Mesothelial cell of epicardium (in vitro differentiated cells): Measurements from ENCODE around the gene RBMS3. TPM values are rescaled to one million over a fixed set of nuclear protein-coding genes. Genes with fewer than 3 reads are reported as not detected.
A peak's percentile ranks its signal among the peaks of the same experiment; 100 is the strongest.

Source experiments
- DNase-seq, 2 experiments: peaks; one replicate each; pipeline ENCODE4 v3.0.0; 2021; ENCODE audit warnings: low spot score in 2 of 2; ENCODE audit not compliant: unreplicated experiment in 2 of 2
- H3K27ac Mint-ChIP-seq: 2 replicates; pipeline ENCODE4 v1.8.0; 2021; ENCODE audit warnings: mixed read lengths
- H3K27me3 Mint-ChIP-seq: 2 replicates; pipeline ENCODE4 v1.8.0; 2021; ENCODE audit warnings: low read depth, mixed read lengths
- H3K36me3 Mint-ChIP-seq: 2 replicates; pipeline ENCODE4 v1.8.0; 2021; ENCODE audit warnings: mixed read lengths
- H3K4me1 Mint-ChIP-seq: 2 replicates; pipeline ENCODE4 v1.8.0; 2021; ENCODE audit warnings: mixed read lengths
- H3K4me3 Mint-ChIP-seq: 2 replicates; pipeline ENCODE4 v1.8.0; 2021; ENCODE audit warnings: mild to moderate bottlenecking, moderate library complexity, mixed read lengths
- H3K9me3 Mint-ChIP-seq: 2 replicates; pipeline ENCODE4 v1.8.0; 2021; ENCODE audit warnings: mixed read lengths
- CTCF ChIP-seq: fragments of 200-600 bp; sonication (generic); IDR thresholded peaks from one replicate; pipeline ENCODE4 v1.5.0; 2021; ENCODE audit warnings: antibody characterized with exemption; ENCODE audit not compliant: unreplicated experiment
- total RNA-seq: library from RNA; stranded (reverse); gene quantifications from 3 replicates; pipeline ENCODE4 v1.2.1, GENCODE V29; 2021

RBMS3 gene
- total RNA-seq, 1 donor from 2014 or later = 42.5 TPM

GRCh38 chr3:29339016-29339833 lies 58.4 kb downstream of the RBMS3 start:
- DNase-seq = no peak
- no peak for TF ChIP-seq CTCF
- H3K4me3 Mint-ChIP-seq = no peak overlapping the region
- no peaks in the 10 kb centered on the region for H3K36me3 Mint-ChIP-seq
- no peaks in the 10 kb centered on the region for H3K27me3 Mint-ChIP-seq
- H3K4me1 Mint-ChIP-seq = peaks cover 44% of the 10 kb centered on the region
- H3K9me3 Mint-ChIP-seq = no peaks in the 10 kb centered on the region
- peak overlapping the region; percentile 75 for H3K27ac Mint-ChIP-seq

GRCh38 chr3:29344154-29344553 lies 63.3 kb downstream of the RBMS3 start:
- TF ChIP-seq CTCF = no peak
- no peak overlapping the region for H3K27ac Mint-ChIP-seq
- DNase-seq = no peak
- H3K9me3 Mint-ChIP-seq = no peaks in the 10 kb centered on the region
- no peak overlapping the region for H3K4me3 Mint-ChIP-seq
- peaks cover 33% of the 10 kb centered on the region for H3K4me1 Mint-ChIP-seq
- no peaks in the 10 kb centered on the region for H3K27me3 Mint-ChIP-seq
- H3K36me3 Mint-ChIP-seq = no peaks in the 10 kb centered on the region

GRCh38 chr3:29344935-29345334 lies 64.1 kb downstream of the RBMS3 start:
- no peak for DNase-seq
- TF ChIP-seq CTCF = no peak
- no peaks in the 10 kb centered on the region for H3K36me3 Mint-ChIP-seq
- H3K9me3 Mint-ChIP-seq = no peaks in the 10 kb centered on the region
- H3K4me3 Mint-ChIP-seq = no peak overlapping the region
- H3K27ac Mint-ChIP-seq = no peak overlapping the region
- peaks cover 25% of the 10 kb centered on the region for H3K4me1 Mint-ChIP-seq
- no peaks in the 10 kb centered on the region for H3K27me3 Mint-ChIP-seq

GRCh38 chr3:29345516-29346300 lies 64.8 kb downstream of the RBMS3 start:
- no peak for DNase-seq
- Mint-ChIP-seq H3K9me3 (no peaks in the 10 kb centered on the region), H3K27me3 (no peaks in the 10 kb centered on the region), H3K4me1 (peaks cover 20% of the 10 kb centered on the region), H3K36me3 (no peaks in the 10 kb centered on the region), H3K4me3 (no peak overlapping the region), H3K27ac (no peak overlapping the region)
- no peak for TF ChIP-seq CTCF

GRCh38 chr3:29346828-29347227 lies 66.0 kb downstream of the RBMS3 start:
- DNase-seq = no peak
- no peaks in the 10 kb centered on the region for H3K27me3 Mint-ChIP-seq
- peak overlapping the region; percentile 88 for H3K27ac Mint-ChIP-seq
- no peaks in the 10 kb centered on the region for H3K36me3 Mint-ChIP-seq
- TF ChIP-seq CTCF = no peak
- no peaks in the 10 kb centered on the region for H3K9me3 Mint-ChIP-seq
- peaks cover 20% of the 10 kb centered on the region for H3K4me1 Mint-ChIP-seq
- no peak overlapping the region for H3K4me3 Mint-ChIP-seq
